Raji (cell line): ENCODE measurements around the gene TANC2.

Source experiments
- POLR2A ChIP-seq: IDR thresholded peaks from 2 replicates; pipeline ENCODE4 v1.6.1; 2011; ENCODE audit warnings: low read depth, low read length, control low read depth; ENCODE audit not compliant: insufficient read depth

Gene TANC2

DNA sequence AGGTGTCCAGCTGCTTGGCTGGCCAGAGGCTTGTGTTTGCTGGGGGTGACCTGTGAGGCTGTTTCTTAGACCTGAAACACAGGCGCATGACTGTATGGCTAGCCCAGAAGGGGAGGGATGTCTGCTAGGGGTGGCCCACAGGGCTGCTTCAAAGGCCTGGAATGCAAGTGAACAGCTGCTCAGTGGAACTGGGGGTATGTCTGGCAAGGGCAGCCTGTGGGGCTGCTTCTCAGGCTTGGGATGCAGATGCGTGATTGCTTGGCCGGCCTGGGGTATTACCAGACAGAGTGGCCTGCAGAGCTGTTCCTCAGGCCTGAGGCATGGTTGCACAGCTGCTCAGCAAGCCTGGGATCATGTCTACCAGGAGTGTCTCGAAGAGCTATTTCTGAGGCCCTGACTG lies 20.5 kb downstream of the TANC2 start:
- no peak for TF ChIP-seq POLR2A

DNA sequence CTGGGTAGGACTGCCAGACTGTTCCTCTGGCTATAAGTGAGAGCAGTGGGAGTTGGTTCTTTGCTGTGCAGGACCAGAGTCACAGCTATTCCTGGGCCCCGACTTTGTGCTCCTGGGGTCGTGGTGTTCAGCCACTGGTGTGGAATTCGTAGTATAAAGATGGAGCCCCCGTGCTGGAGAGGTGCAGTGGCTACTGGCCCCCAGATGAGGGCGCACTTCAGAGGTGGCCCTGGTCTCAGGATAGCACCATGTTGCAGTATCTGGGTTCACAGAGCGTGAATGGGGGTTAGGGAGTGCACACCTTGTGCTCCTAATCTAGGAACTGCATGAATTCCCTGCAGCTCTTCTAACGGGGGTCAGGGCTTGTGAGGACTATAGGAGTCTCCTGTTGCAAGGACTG lies 21.1 kb downstream of the TANC2 start:
- TF ChIP-seq POLR2A, result no peak

DNA sequence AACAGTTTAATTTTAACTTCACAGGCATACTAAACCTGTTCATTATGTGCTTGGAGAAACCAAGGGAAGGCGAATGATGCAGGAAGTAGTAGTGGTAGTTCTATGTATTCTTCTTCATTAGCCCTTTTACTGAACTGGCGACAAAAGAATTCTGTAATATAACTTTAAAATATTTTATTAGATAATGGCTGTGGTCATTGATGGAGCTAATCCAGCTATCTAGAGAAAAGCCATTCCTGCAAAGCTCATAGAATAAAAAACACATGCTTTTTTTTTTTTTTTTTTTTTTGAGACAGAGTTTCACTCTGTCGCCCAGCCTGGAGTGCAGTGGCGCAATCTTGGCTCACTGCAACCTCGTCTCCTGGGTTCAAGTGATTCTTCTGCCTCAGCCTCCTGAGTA lies 23.5 kb downstream of the TANC2 start:
- TF ChIP-seq POLR2A, result no peak

DNA sequence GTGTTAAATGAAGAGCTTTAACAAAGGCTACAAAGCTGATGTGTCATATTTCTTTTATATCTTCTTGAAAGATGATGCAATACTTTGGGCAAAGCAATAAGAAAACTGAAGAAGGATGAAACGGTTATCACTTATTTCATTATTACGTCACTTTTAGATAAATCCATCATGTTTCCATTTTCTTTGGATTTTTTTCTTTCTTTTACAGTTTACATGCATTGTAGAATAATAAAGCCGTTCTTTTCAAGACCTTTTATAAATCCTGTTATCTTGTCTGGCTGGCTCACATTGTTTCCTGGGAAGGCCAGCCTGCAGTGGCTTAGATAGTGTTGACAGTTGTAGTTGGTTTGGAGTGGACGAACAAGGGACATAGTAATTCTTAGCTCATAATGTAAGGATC lies 28.9 kb downstream of the TANC2 start:
- TF ChIP-seq POLR2A, result no peak

DNA sequence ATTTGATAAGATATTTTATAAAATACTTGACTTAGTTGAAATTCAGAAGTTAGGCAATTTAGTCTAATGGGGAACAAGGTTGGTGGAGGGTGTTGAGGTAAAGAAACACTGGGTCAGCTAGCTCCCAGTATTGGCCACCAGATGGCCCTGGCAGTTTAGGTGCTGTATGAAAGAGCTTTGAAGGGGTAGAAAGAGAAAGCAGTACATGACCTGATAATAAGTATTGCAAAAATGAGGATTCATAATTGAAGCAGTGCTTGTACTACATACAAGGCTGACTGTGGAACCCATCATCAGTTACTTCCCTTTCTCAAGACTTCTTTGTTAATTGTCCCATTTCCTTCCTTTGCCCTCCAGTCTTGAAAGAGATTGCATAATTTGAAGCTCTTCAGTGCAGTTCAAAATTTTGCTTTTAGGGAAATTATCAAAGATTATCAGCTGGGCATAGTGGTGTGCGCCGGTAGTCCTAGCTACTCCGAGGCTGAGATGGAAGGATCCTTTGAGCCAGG lies 29.4 kb downstream of the TANC2 start:
- TF ChIP-seq POLR2A, result no peak

DNA sequence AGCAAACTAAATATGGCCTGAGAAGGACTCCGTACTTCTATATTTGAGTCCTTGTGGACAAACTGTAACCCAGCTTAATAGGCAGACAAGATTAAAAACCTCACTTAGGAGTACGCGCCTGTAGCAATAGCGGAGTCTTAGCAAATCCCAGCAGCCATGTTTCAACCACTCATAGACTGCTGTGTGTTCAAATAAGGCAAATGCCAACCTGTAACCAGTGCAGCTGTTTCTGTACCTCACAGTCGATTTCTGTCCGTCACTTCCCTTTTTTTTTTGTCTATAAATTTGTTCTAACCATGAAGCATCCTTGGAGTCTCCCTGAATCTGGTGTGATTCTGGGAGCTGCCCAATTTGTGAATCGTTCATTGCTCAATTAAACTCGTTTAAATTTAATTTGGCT lies 30.2 kb downstream of the TANC2 start:
- TF ChIP-seq POLR2A, result no peak

DNA sequence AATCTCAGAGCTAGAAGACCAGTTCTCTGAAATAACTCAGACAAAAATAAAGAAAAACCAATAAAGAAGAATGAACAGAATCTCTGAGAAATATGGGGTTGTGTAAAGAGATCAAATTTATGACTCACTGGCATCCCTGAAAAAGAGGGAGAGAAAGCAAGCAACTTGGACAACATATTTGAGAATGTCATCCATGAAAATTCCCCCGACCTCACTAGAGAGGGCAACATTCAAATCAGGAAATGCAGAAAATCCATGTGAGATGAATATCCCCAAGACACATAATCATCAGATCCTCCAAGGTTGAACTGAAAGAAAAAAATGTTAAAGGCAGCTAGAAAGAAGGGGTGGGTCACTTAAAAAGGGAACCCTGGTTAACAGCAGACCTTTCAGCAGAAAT lies 32.1 kb downstream of the TANC2 start:
- no peak for TF ChIP-seq POLR2A

DNA sequence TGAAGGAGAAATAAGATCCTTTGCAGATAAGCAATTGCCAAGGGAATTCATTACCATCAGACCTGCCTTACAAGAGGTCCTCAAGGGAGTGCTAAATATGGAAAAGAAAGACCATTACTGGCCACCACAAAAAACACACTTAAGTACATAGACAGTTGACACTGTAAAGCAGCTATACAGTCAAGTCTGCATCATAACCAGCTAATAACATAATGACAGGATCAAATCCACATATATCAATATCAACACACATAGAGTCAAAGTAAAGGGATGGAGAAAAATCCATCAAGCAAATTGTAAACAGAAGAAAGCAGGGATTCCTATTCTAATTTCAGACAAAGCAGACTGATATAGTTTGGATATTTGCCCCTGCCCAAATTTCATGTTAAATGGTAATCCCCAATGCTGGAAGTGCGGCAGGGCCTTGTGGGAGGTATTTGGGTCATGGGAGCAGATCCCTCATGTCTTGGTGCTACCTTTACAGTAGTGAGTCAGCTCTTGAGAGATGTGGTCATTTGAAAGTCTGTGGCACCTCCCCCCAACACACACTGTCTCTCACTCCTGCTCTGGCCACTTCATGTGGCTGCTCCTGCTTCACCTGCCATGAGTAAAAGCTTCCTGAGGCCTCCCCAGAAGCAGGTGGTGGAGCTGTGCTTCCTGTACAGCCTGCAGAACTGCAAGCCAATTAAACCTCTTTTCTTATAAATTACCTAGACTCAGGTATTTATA lies 32.8 kb downstream of the TANC2 start:
- TF ChIP-seq POLR2A, result no peak

DNA sequence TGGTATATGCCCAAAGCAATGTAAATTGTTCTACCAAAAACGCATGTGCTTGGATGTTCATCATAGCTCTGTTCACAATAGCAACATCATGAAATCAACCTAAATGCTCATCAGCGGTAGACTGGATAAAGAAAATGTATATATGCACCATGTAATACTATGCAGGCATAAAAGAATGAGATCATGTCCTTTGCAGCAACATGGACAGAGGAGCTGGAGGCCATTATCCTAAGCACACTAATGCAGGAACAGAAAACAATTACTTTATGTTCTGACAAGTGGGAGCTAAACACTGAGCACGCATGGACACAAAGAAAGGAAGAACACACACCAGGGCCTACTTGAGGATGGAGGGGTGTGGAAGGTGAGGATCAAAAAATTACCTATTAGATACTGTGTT lies 33.7 kb downstream of the TANC2 start:
- no peak for TF ChIP-seq POLR2A

DNA sequence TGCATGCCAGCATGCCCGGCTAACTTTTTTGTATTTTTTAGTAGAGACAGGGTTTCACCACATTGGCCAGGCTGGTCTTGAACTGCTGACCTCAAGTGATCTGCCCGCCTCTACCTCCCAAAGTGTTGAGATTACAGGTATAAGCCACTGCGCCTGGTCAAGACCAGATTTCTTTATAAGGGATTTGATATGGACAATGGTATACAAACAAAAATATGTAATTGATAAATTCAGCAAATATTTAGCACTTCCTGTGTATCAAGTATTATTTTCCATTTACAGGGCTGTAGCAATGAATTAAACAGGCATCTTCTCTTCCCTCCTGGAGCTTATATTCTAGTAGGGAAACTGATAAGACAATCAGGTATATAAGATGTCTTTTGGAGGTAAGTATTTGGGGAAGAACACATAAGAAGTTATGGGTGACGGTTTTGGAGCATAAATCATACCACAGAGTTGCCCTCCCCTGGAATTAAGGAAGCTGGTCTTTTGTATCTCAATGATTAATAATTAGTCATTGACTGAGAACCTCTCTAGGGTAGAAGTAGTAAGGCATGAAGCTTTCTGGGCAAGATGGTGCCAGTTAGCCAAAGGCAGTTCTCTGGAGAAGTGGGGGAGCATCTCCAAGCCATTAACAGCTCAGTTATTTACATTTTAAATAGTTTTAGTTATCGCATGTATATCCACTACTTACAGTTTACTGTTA lies 35.8 kb downstream of the TANC2 start:
- no peak for TF ChIP-seq POLR2A

DNA sequence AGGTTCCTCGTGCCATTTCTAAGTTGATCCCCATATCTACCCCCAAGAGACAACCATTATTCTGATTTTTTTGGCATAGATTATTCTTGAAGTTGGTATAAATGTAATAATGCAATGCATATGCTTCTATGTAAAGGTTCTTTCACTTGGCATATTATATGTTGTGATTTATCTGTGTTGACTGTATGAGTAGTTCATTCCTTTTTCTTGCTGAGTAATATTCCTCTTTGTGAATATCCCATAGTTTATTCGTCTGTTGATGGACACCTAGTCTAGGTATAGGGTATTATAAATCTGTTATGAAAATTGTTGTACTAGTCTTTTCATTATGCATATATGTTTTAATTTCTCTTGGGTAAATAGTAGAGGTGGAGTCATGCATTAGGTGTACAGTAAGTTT lies 36.6 kb downstream of the TANC2 start:
- TF ChIP-seq POLR2A, result no peak

DNA sequence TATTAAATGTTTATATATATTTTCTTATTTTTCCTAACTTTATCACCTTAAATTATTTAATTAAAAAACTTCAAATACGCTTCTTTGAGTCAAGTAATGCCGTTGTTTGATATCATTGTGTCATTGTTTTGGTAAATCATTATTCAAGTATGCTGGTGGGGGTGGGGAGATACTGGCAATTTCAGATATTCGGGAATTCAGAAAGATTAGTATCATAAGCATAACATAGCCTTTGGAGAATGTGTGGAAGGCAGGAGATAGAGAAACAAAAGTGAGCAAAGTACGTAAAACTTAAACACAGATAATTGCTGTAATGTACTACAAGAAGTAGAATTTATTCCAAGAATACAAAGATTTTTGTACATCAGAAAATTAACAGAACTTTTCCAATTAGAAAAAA lies 49.8 kb downstream of the TANC2 start:
- no peak for TF ChIP-seq POLR2A
